Fibroblast of skin of right quadriceps (primary cell): ENCODE data around the gene TEX50.
"Not testable (repeated sequence)": the region's sequence is repeated elsewhere in the genome, so short reads cannot be mapped to it uniquely, and the experiment has no call there.

Experiments used
- DNase-seq: peaks from one replicate; pipeline ENCODE4 v3.0.0-alpha.2; 2013

TEX50 gene

DNA sequence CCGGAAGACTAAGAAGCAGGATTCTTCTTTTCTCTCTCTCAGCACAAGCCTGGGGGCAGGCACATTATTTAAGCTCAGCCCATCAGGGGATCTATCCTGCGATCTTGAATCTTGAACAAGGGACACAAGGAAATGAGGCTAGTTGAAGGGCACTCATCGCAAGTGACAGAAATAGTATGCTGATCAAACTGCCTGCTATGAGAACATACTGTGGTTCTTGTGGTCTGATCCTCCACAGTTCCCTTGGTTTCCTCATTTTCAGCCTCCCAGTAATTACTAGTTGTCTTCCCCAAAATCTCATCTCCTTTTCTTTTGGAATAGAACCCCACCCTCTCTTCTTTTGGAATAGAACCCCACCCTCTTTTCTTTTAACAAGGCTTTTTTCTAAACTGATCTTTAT, 28.0 kb downstream of the TEX50 start:
- DNase-seq = no peak

DNA sequence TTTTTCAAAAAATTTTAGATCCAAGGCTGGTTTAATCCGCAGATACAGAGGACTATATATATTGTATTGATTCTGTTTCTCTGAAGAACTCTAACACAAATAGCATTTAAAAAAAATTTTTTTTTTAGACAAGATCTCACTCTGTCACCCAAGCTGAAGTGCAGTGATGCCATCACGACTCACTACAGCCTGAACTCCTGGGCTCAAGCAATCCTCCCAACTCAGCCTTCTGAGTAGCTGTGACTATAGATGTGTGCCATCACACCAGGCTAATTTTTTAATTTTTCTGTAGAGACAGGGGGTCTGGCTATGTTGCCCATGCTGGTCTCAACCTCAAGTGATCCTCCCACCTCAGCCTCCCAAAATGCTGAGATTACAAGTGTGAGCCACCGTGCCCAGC, 31.5 kb downstream of the TEX50 start:
- DNase-seq = peak; percentile 15

DNA sequence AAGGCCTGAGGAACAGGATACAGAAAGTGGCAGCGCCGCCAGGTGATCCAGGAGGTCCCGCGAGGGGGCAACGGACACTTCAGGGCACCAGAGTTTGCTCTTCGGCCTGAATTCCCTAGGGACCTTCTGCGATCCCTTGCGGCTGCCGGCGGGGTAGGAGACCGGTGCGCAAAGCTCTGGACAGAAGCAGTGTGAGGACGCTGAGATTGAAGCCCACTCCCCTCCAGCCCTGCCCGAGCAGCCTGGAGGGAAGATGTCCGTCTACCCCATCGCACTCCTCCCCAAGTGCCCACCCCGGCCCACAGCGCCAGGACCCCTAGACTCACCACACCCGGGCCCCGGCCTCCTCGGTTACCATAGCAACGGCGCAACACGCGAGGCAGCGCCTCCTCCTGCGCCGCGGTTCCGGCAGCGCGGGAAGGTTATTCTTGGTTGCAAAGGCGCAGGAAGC, 34.4 kb downstream of the TEX50 start, which contains the start of gene ANKRD45:
Gene ANKRD45, minus strand, starts transcription at position 361 of the 451 bp plus-strand sequence. CDS start 10,433 bp downstream, outside the sequence.
- DNase-seq = peak; percentile 58

DNA sequence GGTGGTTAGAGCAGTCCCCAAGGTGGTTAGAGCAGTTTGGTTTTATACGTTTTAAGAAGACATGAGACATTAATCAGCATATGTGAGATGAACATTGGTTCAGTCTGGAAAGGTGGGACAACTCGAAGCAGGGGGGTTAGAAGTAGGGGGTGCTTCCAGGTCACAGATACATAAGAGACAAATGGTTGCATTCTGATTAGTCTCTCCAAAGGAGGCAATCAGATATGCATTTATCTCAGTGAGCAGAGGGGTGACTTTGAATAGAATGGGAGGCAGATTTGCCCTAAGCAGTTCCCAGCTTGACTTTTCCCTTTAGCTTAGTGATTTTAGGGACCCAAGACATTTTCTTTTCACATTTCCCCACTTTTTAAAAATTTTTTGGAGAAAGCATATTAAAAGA, 39.4 kb downstream of the TEX50 start:
- not testable (repeated sequence) for DNase-seq

DNA sequence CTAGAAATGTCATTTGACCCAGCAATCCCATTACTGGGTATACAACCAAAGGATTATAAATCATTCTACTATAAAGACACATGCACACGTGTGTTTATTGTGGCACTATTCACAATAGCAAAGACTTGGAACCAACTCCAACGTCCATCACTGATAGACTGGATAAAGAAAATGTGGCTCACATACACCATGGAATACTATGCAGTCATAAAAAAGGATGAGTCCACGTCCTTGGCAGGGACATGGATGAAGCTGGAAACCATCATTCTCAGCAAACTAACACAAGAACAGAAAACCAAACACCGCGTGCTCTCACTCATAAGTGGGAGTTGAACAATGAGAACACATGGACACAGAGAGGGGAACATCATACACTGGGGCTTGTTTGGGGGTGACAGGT, 45.0 kb downstream of the TEX50 start:
- DNase-seq = not testable (repeated sequence)

DNA sequence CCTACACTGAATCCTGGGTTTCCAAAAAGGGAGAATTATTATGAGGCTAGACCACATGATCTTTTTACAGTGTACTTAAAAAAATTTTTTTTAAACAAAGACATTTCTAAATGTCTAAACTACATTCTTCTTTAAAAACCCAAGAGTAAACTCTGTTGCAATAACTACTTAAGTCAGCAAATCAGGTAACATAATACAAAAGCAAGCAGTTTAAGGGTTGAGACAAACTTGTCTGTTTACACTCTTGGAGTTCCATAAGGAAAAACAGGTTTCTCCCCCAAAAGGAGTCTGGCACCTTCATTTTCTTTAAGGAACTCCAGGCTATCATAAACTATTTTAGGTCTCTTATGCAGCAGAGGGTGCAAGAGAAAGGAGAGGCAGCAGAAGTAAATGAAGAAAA, 47.0 kb downstream of the TEX50 start:
- DNase-seq = no peak

DNA sequence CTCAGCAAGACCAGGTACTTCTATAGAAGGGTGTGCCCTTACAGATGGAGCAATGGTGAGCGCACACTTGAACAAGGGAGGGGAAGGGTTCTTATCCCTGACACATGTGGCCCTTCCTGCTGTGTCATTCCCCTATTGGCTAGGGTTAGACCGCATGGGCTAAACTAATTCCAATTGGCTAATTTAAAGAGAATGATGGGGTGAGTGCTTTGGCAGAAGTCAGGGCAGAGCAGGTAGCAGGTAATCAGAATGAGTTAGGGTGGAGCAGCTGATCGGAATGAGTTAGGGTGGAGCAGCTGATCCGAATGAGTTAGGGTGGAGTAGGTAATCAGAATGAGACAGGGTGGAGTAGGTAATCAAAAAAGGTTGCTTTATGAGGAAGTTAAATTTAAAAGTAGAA, 48.7 kb downstream of the TEX50 start:
- DNase-seq = not testable (repeated sequence)

DNA sequence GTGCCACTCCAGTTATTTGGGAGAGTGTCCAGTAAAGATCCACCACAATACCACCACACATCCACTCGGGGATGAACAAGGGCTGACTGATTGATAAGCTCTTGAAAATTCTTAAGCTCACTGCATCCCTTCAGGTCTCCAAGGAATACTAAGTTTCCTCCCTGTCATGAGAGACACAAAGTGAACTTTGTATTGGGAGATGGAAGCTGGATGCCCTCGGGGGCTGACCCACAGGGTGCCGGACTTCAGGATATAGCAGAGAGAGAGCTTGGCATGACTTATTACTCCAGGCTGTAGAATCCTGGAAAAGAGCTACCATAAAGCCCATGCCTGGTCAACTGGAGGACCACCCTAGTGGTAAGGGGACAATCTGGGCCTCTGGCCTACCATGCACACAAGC, 50.0 kb downstream of the TEX50 start:
- DNase-seq = not testable (repeated sequence)
